Measurements from ENCODE around the gene CDK8. TPM values are rescaled to one million over a fixed set of nuclear protein-coding genes. Genes with fewer than 3 reads are reported as not detected.

CDK8 gene
- total RNA-seq, 2 experiments from 2014 or later = 13.7 to 15.1 TPM

DNA sequence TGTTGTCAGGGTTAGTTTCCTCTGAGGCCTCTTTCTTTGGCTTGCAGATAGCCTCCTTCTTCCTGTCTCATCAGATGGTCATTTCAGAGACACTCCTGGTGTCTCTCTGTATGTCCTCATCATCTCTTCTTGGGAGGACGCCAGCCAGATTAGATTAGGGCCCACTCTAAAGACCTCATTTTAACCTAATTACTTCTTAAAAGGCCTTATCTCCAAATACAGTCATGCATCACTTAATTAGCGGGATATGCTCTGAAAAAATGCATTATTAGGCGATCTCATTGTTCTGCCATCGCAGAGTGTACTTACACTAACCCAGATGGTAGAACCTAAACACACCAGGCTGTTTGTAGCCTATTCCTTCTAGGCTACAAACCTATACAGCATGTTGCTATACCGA is 89.0 kb downstream of the CDK8 start:
- DNase-seq = no peak
- no peaks in the 10 kb centered on the region for H3K27me3 Mint-ChIP-seq
- ATAC-seq (ENCODE audit: low read depth) = no peak

DNA sequence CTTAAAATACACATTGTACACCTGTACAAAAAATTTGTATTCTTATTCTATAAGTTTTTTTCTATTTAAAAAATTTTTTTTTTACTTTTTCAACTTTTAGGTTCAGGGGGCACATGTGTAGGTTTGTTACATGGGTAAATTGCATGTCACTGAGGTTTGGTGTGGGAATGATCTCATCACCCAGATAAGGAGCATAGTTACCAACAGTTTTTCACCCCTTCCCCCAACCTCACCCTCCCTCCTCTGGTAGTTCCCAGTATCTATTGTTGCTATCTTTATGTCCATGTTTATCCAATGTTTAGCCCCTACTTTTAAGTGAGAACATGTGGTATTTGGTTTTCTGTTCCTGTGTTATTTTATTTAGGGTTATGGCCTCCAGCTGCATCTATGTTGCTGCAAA is 89.9 kb downstream of the CDK8 start:
- no peak overlapping the region for H3K4me3 Mint-ChIP-seq
- no peaks in the 10 kb centered on the region for H3K27me3 Mint-ChIP-seq
- POLR2A ChIA-PET = no interaction called here

More for the DNA sequence above, 89.0 kb downstream of the CDK8 start:
- no peaks in the 10 kb centered on the region for H3K9me3 Mint-ChIP-seq
- H3K27ac Mint-ChIP-seq = no peak overlapping the region
- no peak overlapping the region for H3K4me3 Mint-ChIP-seq
- no peaks in the 10 kb centered on the region for H3K4me1 Mint-ChIP-seq
- peaks cover 3% of the 10 kb centered on the region for H3K36me3 Mint-ChIP-seq
- POLR2A ChIA-PET = no interaction called here

DNA sequence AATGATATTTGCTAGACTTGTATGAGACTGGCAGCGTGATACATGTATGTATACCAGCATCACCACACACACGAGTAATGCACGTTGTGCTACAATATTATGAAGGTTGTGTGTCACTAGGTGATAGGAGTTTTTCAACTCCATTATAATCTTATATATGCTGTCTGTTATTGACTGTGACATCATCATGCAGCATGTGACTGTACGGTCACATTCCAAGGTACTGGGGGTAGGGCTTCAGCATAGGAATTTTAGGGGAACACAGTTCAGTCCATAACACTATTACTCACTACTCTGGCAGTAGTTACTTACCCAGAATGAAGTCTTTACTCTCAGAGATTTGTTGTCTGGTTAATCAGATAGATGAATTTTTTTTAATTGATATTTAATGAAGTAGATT is 91.1 kb downstream of the CDK8 start:
- H3K27me3 Mint-ChIP-seq = no peaks in the 10 kb centered on the region
- no peak overlapping the region for H3K27ac Mint-ChIP-seq
- H3K4me3 Mint-ChIP-seq = no peak overlapping the region
- H3K9me3 Mint-ChIP-seq = no peaks in the 10 kb centered on the region
- DNase-seq (no peak), ATAC-seq (ENCODE audit: low read depth) (no peak)
- no peaks in the 10 kb centered on the region for H3K4me1 Mint-ChIP-seq
- H3K36me3 Mint-ChIP-seq = peaks cover 3% of the 10 kb centered on the region
- POLR2A ChIA-PET = no interaction called here

More for the DNA sequence above, 89.9 kb downstream of the CDK8 start:
- Mint-ChIP-seq H3K27ac (no peak overlapping the region), H3K36me3 (peaks cover 2% of the 10 kb centered on the region), H3K9me3 (no peaks in the 10 kb centered on the region), H3K4me1 (no peaks in the 10 kb centered on the region)
- no peak for DNase-seq
- no peak for ATAC-seq (ENCODE audit: low read depth)

DNA sequence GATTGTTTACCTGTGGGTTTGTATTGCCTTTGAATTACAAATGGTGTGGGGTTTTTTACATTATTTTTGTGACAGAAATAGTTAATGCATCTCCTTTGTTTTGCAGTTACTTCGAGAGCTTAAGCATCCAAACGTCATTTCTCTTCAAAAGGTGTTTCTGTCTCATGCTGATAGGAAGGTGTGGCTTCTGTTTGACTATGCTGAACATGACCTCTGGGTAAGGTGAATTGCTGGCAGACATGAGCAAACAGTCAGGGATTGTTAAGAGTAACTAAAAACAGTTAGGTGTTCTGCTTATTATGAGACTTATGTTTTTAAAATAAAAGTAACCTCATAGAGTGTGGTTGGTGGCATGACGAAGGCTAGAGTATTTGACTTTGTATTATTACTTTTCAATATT is 95.0 kb downstream of the CDK8 start:
- DNase-seq = no peak
- POLR2A ChIA-PET = no interaction called here
- no peak overlapping the region for H3K4me3 Mint-ChIP-seq
- no peak overlapping the region for H3K27ac Mint-ChIP-seq
- H3K36me3 Mint-ChIP-seq = peaks cover 5% of the 10 kb centered on the region
- no peak for ATAC-seq (ENCODE audit: low read depth)
- H3K9me3 Mint-ChIP-seq = no peaks in the 10 kb centered on the region
- no peaks in the 10 kb centered on the region for H3K27me3 Mint-ChIP-seq
- no peaks in the 10 kb centered on the region for H3K4me1 Mint-ChIP-seq

DNA sequence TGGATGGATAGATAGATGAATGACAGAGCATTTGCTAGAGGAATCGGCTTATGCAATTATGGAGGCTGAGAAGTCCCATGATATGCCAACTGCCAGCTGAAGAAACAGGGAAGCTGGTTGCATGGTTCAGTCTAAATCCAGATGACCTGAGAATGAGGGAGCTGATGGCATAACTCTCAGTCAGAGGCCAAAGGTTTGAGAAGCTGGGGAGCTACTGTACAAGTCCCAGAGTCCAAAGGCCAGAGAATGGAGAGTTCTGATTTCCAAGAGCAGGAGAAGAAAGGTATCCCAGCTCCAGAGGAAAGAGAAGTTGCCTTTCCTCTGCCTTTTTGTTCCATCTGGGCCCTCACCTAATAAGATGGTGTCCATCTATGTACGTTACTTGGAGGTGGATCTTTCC is 108.3 kb downstream of the CDK8 start:
- DNase-seq (no peak), ATAC-seq (ENCODE audit: low read depth) (no peak)
- no peak overlapping the region for H3K4me3 Mint-ChIP-seq
- no peak overlapping the region for H3K27ac Mint-ChIP-seq
- no peaks in the 10 kb centered on the region for H3K27me3 Mint-ChIP-seq
- no peaks in the 10 kb centered on the region for H3K4me1 Mint-ChIP-seq
- H3K36me3 Mint-ChIP-seq = peaks cover 17% of the 10 kb centered on the region
- no peaks in the 10 kb centered on the region for H3K9me3 Mint-ChIP-seq
- POLR2A ChIA-PET = no interaction called here

DNA sequence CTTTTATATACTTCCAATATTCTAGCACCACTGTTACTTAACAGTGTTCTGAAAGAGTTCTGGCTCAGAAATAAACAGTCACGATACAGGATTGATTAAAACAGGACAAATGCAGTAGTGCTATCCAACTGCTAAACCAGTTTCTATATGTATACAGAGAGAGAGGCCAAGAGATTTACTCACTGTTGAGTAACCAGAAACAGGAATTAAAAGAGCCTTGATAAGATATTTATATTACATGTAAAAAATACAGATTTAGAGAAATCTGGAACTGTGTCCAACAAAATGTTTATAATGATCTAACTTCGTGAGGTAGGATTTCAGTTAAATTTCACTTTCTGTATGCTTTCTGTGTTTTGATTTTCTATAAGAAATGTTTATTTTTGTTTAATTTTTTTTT is 116.6 kb downstream of the CDK8 start:
- ATAC-seq (ENCODE audit: low read depth) = no peak
- Mint-ChIP-seq H3K4me3 (no peak overlapping the region), H3K4me1 (peaks cover 8% of the 10 kb centered on the region)

DNA sequence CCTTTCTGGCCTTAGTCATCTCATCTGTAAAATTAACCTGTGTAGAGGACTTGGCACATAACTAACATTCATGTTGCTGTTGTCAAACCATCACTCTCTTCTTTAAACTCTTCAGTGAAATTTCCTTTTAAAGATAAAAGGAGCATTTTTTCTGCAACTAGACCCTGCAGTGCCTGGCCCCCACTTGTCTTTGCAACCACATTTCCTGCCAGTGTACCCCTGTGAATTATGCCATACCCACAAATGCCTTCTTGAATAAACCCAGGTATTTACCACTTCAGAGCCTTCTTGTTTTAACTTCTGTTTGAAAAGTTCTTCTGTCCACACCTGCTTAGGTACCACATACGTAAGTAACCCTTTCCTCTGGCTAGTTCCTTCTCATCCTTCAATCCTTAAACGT is 118.8 kb downstream of the CDK8 start:
- Mint-ChIP-seq H3K36me3 (no peaks in the 10 kb centered on the region), H3K4me3 (no peak overlapping the region), H3K9me3 (no peaks in the 10 kb centered on the region), H3K4me1 (peaks cover 8% of the 10 kb centered on the region), H3K27ac (peak overlapping the region; percentile 7), H3K27me3 (no peaks in the 10 kb centered on the region)
- POLR2A ChIA-PET = no interaction called here
- no peak for DNase-seq
- peak; percentile 54 for ATAC-seq (ENCODE audit: low read depth)

More for the DNA sequence above, 116.6 kb downstream of the CDK8 start:
- Mint-ChIP-seq H3K27ac (no peak overlapping the region), H3K36me3 (peaks cover 2% of the 10 kb centered on the region), H3K27me3 (no peaks in the 10 kb centered on the region), H3K9me3 (no peaks in the 10 kb centered on the region)
- POLR2A ChIA-PET = no interaction called here
- DNase-seq = no peak

DNA sequence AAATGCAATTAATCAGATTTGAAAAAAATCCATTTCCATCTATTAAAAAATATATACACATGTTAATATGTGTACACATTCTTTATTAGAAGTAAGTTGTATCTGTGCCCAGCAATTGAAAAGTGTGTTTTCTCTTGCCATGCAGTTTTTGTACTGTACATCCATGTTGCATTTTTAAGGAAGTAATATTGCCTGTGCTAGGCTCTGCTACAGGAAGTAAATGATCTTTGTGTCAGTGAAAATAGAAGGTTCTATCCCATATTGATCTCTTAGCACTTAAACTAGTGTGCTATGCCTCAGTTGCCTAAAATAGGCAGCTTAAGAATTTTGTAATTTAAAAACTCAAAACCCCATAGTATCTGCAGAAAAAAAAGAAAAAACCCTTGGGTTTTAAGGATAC is 122.5 kb downstream of the CDK8 start:
- H3K27ac Mint-ChIP-seq = no peak overlapping the region
- no peaks in the 10 kb centered on the region for H3K9me3 Mint-ChIP-seq
- POLR2A ChIA-PET = no interaction called here
- no peak overlapping the region for H3K4me3 Mint-ChIP-seq
- H3K27me3 Mint-ChIP-seq = no peaks in the 10 kb centered on the region
- ATAC-seq (ENCODE audit: low read depth) (no peak), DNase-seq (no peak)
- H3K36me3 Mint-ChIP-seq = peaks cover 2% of the 10 kb centered on the region
- peaks cover 11% of the 10 kb centered on the region for H3K4me1 Mint-ChIP-seq

DNA sequence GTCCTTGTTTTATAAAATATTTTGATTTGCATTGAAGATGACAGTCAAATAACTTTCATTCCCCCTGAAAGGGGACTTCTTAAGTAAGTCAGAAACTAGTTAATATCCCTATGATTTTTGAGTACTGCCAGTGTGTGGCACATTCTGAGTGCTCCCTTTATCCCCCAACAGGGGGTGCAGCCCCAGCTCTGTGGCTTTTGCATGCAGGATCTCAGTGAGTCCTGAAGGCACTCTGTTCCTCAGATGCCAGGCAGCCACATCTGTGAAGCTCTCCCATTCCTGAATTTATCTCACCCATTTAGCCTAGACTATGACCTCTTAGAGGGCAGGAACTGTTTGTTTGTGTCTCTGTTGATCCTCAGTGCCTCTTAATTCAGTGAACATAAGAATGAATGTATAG is 123.1 kb downstream of the CDK8 start:
- POLR2A ChIA-PET = no interaction called here
- Mint-ChIP-seq H3K4me1 (peaks cover 16% of the 10 kb centered on the region), H3K9me3 (no peaks in the 10 kb centered on the region), H3K27ac (no peak overlapping the region), H3K27me3 (no peaks in the 10 kb centered on the region), H3K4me3 (no peak overlapping the region), H3K36me3 (peaks cover 2% of the 10 kb centered on the region)
- DNase-seq = no peak
- no peak for ATAC-seq (ENCODE audit: low read depth)

DNA sequence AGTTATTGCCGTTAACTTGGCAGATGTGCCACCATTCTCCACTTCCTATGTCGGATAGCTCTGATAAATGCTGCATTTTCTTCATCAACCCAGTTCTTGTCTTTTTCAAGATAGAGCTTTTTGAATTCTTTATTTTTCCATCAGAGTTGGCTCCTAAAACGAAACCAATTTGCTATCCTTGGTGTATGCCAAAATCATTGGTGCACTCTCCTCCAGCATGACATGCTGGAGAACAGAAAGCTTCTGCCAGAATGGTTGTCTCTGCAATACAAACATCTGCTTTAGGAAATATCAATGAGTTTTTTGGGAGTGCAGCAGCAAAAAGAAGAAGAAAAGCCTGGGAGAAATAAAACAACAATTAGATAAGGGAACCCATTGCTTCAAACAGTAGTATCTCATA is 124.2 kb downstream of the CDK8 start:
- H3K27me3 Mint-ChIP-seq = no peaks in the 10 kb centered on the region
- no peak overlapping the region for H3K4me3 Mint-ChIP-seq
- POLR2A ChIA-PET = no interaction called here
- ATAC-seq (ENCODE audit: low read depth) (no peak), DNase-seq (no peak)
- peaks cover 9% of the 10 kb centered on the region for H3K4me1 Mint-ChIP-seq
- no peak overlapping the region for H3K27ac Mint-ChIP-seq
- H3K36me3 Mint-ChIP-seq = peaks cover 3% of the 10 kb centered on the region
- H3K9me3 Mint-ChIP-seq = no peaks in the 10 kb centered on the region

DNA sequence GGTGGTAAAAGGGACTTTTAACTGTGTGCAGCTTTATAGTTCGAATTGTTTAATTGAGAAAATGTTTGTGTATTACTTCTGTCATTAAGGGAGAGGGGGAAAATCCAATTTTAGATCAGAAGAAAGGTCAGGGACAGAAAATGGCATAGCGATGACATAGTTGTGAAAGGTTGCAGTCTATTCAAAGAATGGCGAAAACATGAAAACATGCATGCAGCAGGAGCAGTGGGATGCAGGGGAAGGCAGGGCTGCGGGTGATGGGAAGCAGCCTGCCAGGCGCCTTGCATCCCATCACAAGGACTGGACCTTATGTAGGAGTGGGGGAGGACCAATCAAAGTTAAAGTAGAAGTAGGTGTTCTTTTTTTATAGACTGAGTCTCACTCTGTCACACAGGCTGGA is 125.9 kb downstream of the CDK8 start:
- Mint-ChIP-seq H3K4me3 (no peak overlapping the region), H3K9me3 (no peaks in the 10 kb centered on the region), H3K27ac (no peak overlapping the region), H3K27me3 (no peaks in the 10 kb centered on the region), H3K36me3 (peaks cover 3% of the 10 kb centered on the region), H3K4me1 (peaks cover 7% of the 10 kb centered on the region)
- ATAC-seq (ENCODE audit: low read depth) = no peak
- POLR2A ChIA-PET = no interaction called here
- no peak for DNase-seq

DNA sequence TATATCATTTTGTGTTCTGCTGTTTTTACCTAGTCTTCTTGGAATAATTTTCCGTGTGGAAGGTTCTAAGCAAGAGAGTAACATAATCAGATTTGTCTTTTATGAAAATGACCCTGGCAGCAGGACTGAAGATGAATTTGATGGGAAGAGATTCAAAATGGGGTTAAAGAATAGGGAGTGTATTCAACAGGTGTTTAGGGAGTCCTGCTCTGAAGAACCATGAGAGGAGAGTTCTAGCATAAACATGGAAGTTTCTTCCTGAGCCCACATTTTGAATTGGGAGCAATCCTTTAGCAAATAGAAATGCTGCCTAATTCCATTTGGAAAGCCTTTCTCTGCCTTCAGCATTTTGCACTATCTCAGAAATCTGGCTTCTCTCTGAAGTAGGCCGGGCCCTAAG is 127.0 kb downstream of the CDK8 start:
- POLR2A ChIA-PET = no interaction called here
- Mint-ChIP-seq H3K36me3 (peaks cover 4% of the 10 kb centered on the region), H3K9me3 (no peaks in the 10 kb centered on the region), H3K27me3 (no peaks in the 10 kb centered on the region), H3K27ac (no peak overlapping the region), H3K4me3 (no peak overlapping the region), H3K4me1 (peaks cover 7% of the 10 kb centered on the region)
- DNase-seq = no peak
- no peak for ATAC-seq (ENCODE audit: low read depth)

DNA sequence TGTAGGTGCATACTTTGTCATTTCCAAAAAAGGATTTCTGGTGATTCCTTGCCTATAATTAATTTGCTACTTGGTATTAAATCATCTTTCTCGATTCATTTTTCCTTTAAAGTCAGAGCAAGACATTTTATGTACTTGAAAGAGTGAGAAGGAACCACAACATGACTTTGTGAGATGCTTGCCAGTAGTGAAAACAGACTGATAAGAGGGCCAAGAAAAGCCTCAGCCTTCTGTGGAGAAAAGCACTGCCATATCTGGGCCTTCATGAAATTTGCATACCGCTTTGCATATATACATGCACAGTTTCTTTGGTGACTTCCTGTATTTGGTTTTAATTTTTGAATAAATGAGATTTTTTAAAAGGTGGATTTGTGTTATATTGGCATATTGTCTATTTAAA is 128.4 kb downstream of the CDK8 start:
- Mint-ChIP-seq H3K4me1 (peaks cover 7% of the 10 kb centered on the region), H3K27ac (no peak overlapping the region), H3K4me3 (no peak overlapping the region), H3K9me3 (no peaks in the 10 kb centered on the region), H3K36me3 (peaks cover 13% of the 10 kb centered on the region), H3K27me3 (no peaks in the 10 kb centered on the region)
- POLR2A ChIA-PET = no interaction called here
- ATAC-seq (ENCODE audit: low read depth) = no peak
- no peak for DNase-seq

DNA sequence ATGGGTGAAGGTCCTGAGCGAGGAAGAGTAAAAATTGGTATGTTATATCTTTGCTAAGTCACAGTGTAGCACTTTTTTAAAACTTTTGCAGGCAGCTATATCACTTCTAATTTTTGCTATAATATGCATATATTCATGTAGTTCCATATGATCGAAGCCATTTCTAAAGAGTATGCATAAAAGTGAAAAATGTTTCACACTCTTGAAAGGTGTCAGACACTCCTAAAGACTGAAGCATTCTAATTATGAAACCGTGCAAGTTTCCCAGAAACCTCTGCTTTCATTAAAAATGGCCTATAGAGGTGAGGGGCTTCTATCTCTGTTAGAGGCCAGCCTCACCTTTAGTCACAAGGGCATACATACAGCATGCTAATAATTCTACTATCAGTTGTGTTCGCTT is 128.9 kb downstream of the CDK8 start:
- peaks cover 7% of the 10 kb centered on the region for H3K4me1 Mint-ChIP-seq
- no peaks in the 10 kb centered on the region for H3K9me3 Mint-ChIP-seq
- ATAC-seq (ENCODE audit: low read depth) (no peak), DNase-seq (no peak)
- peaks cover 15% of the 10 kb centered on the region for H3K36me3 Mint-ChIP-seq
- POLR2A ChIA-PET = no interaction called here
- H3K4me3 Mint-ChIP-seq = no peak overlapping the region
- H3K27me3 Mint-ChIP-seq = no peaks in the 10 kb centered on the region
- no peak overlapping the region for H3K27ac Mint-ChIP-seq

DNA sequence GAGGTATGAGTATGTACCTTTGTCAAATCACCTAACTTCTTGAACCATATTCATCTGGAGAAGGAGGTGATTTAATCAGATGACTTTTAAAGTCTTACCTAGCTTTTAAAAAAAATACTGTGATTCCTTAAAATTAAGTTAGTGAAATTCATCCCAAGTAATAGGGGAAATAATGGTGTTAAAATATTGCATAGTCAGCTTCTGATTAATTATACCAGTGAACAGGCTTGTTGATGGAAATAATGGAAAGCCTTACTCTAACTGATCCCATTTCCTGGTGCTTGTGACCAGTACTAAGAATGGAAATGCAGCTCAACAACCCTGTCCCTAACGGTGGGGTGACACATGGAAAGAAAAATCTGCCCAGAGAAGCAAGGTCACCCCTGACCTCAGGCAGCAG is 130.7 kb downstream of the CDK8 start:
- DNase-seq = no peak
- Mint-ChIP-seq H3K4me3 (no peak overlapping the region), H3K9me3 (no peaks in the 10 kb centered on the region)

More for the DNA sequence above, 130.7 kb downstream of the CDK8 start:
- H3K27me3 Mint-ChIP-seq = no peaks in the 10 kb centered on the region
- POLR2A ChIA-PET = no interaction called here
- no peak overlapping the region for H3K27ac Mint-ChIP-seq
- no peak for ATAC-seq (ENCODE audit: low read depth)
- H3K4me1 Mint-ChIP-seq = peaks cover 7% of the 10 kb centered on the region
- H3K36me3 Mint-ChIP-seq = peaks cover 16% of the 10 kb centered on the region
